ENCODE results near the gene ITPRIP. TPM values are rescaled to one million over a fixed set of nuclear protein-coding genes. Genes with fewer than 3 reads are reported as not detected.

Gene ITPRIP
- total RNA-seq, 1 experiment from 2014 or later, result 22.5 TPM

- H3K23ac ChIP-seq (ENCODE audit: insufficient read length, low read depth, low read length), result no peak overlapping the region
- H3K14ac ChIP-seq (ENCODE audit: insufficient read depth, low read length), result peak overlapping the region; percentile 85
- H2BK120ac ChIP-seq (ENCODE audit: low read depth, low read length, poor library complexity, severe bottlenecking), result no peak overlapping the region
- peaks cover 4% of the 10 kb centered on the region for H3K23me2 ChIP-seq (ENCODE audit: insufficient read length, low read depth, low read length, poor library complexity, severe bottlenecking)
- H3K36me3 Mint-ChIP-seq (ENCODE audit: insufficient read depth in 1 of 3, low read depth in 3 of 3), result peaks cover 14 to 24% (median 21%) of the 10 kb centered on the region in 3 experiments
- peak; percentile 49 for DNase-seq
- H3K4me1 ChIP-seq (ENCODE audit: insufficient read depth, low read length), result peaks cover 48% of the 10 kb centered on the region; the same call in 1 of the 2 replicates
- peak overlapping the region; percentile 98 for H3K27ac Mint-ChIP-seq
- peak overlapping the region; percentile 40 for H3K4me2 ChIP-seq (ENCODE audit: insufficient read depth, insufficient read length, low read length)
- H3K4me3 Mint-ChIP-seq, result peak overlapping the region; percentile 52 to 73
- H3K56ac ChIP-seq (ENCODE audit: insufficient read length, low read depth, low read length), result no peak overlapping the region
- H3K4ac ChIP-seq (ENCODE audit: low read depth, low read length), result no peak overlapping the region
- H2AFZ ChIP-seq (ENCODE audit: low read length), result no peak overlapping the region
- no peak overlapping the region for H4K5ac ChIP-seq (ENCODE audit: insufficient read length, low read depth, low read length)
- no CpG with 5 or more reads among the region's 20 CpGs for WGBS (ENCODE audit: extremely low coverage, insufficient read length, low lambda C conversion rate)
- H3K79me2 ChIP-seq (ENCODE audit: insufficient read depth, low read length), result peaks cover 26% of the 10 kb centered on the region; the same call in 1 of the 2 replicates
- H3K27me3 ChIP-seq (ENCODE audit: insufficient read depth, low read length), result no peaks in the 10 kb centered on the region
- H2BK15ac ChIP-seq (ENCODE audit: low read depth, low read length), result no peak overlapping the region
- no peak overlapping the region for H4K91ac ChIP-seq (ENCODE audit: insufficient read length, low read depth, low read length)
- peaks cover 3% of the 10 kb centered on the region for H4K20me1 ChIP-seq (ENCODE audit: control insufficient read depth, insufficient read depth, insufficient read length)
- H2AK5ac ChIP-seq (ENCODE audit: insufficient read length, low read length), result no peak overlapping the region
- H3K4me1 Mint-ChIP-seq, result peaks cover 88 to 91% of the 10 kb centered on the region in 2 experiments
- H3T11ph ChIP-seq (ENCODE audit: low read length), result no peak overlapping the region
- H2BK12ac ChIP-seq (ENCODE audit: insufficient read length, low read depth, low read length), result no peak overlapping the region
- no peak overlapping the region for H2BK20ac ChIP-seq (ENCODE audit: low read depth, low read length, poor library complexity, severe bottlenecking)
- no peak overlapping the region for H4K8ac ChIP-seq (replicated peaks; ENCODE audit: insufficient read length, low read depth, low read length)
- H3K27ac ChIP-seq (ENCODE audit: insufficient read length, low read depth, low read length), result peak overlapping the region; percentile 27
- TF ChIP-seq CTCF (conservative IDR thresholded peaks at IDR 0.05), result no peak
- no peak overlapping the region for H3K9ac ChIP-seq (ENCODE audit: extremely low read depth, insufficient read length, low read length)
- no peaks in the 10 kb centered on the region for H3K79me1 ChIP-seq (ENCODE audit: insufficient read depth, low read depth, low read length, poor library complexity, severe bottlenecking)
- no peaks in the 10 kb centered on the region for H3K9me3 ChIP-seq (ENCODE audit: control insufficient read depth, low read depth, low read length)
- peak overlapping the region; percentile 43 for H3K18ac ChIP-seq (ENCODE audit: insufficient read length, low read depth, low read length)
- H3K9me3 Mint-ChIP-seq, result no peaks in the 10 kb centered on the region
- no peak overlapping the region for H2BK5ac ChIP-seq (ENCODE audit: insufficient read length, low read length)
- H3K27me3 Mint-ChIP-seq (ENCODE audit: low read depth), result no peaks in the 10 kb centered on the region
These were observed 10.3 kb downstream of the ITPRIP start for GRCh38 chr10:104327745-104328645.
